Measurements from ENCODE around the gene NCAPH2. TPM values are rescaled to one million over a fixed set of nuclear protein-coding genes. Genes with fewer than 3 reads are reported as not detected.

Gene NCAPH2
- total RNA-seq, 2 donors from 2014 or later, result 43.7 to 59.6 TPM

- Histone ChIP-seq H3K9me3 (no peaks in the 10 kb centered on the region), H3K36me3 (no peaks in the 10 kb centered on the region), H3K27me3 (replicated peaks; ENCODE audit: insufficient read depth) (no peaks in the 10 kb centered on the region), H3K4me1 (replicated peaks) (no peaks in the 10 kb centered on the region), H3K27ac (no peak overlapping the region), H3K4me3 (no peak overlapping the region)
- TF ChIP-seq POLR2AphosphoS5 (IDR thresholded peaks at IDR 0.05) (no peak), CTCF (IDR thresholded peaks at IDR 0.05) (no peak), POLR2A (IDR thresholded peaks at IDR 0.05) (no peak)
- intact Hi-C loops (cut with DNase I), result no loop called here
- WGBS, result 89% methylated on average over 8 of the region's 8 CpGs
- DNase-seq (ENCODE audit: low spot score), result no peak
These were observed 24.5 kb upstream of the NCAPH2 start for GRCh38 chr22:50483556-50483955.

GRCh38 chr22:50483977-50484853 lies 23.8 kb upstream of the NCAPH2 start:
- no peaks in the 10 kb centered on the region for H3K27me3 ChIP-seq (replicated peaks; ENCODE audit: insufficient read depth)
- H3K27ac ChIP-seq, result no peak overlapping the region
- TF ChIP-seq POLR2AphosphoS5 (IDR thresholded peaks at IDR 0.05) (no peak), CTCF (IDR thresholded peaks at IDR 0.05) (no peak), POLR2A (IDR thresholded peaks at IDR 0.05) (no peak)
- intact Hi-C loops (cut with DNase I), result no loop called here
- no peaks in the 10 kb centered on the region for H3K9me3 ChIP-seq
- 86% methylated on average over 31 of the region's 31 CpGs for WGBS
- no peaks in the 10 kb centered on the region for H3K4me1 ChIP-seq (replicated peaks)
- no peaks in the 10 kb centered on the region for H3K36me3 ChIP-seq
- no peak for DNase-seq (ENCODE audit: low spot score)
- no peak overlapping the region for H3K4me3 ChIP-seq

GRCh38 chr22:50485221-50486131 lies 22.5 kb upstream of the NCAPH2 start:
- H3K36me3 ChIP-seq, result no peaks in the 10 kb centered on the region
- H3K4me1 ChIP-seq (replicated peaks), result no peaks in the 10 kb centered on the region
- TF ChIP-seq POLR2AphosphoS5 (IDR thresholded peaks at IDR 0.05) (no peak), CTCF (IDR thresholded peaks at IDR 0.05) (no peak), POLR2A (IDR thresholded peaks at IDR 0.05) (no peak)
- no peaks in the 10 kb centered on the region for H3K27me3 ChIP-seq (replicated peaks; ENCODE audit: insufficient read depth)
- H3K9me3 ChIP-seq, result no peaks in the 10 kb centered on the region
- WGBS, result 53% methylated on average over 29 of the region's 29 CpGs
- no peak overlapping the region for H3K4me3 ChIP-seq
- no peak for DNase-seq (ENCODE audit: low spot score)
- H3K27ac ChIP-seq, result no peak overlapping the region
- intact Hi-C loops (cut with DNase I), result no loop called here

GRCh38 chr22:50486561-50487289 lies 21.3 kb upstream of the NCAPH2 start, which contains the start of gene MIOX:
Gene MIOX, plus strand, starts transcription at chr22:50486859. Its CDS starts 39 bp downstream, at chr22:50486898.
- no peak for DNase-seq (ENCODE audit: low spot score)
- H3K36me3 ChIP-seq, result no peaks in the 10 kb centered on the region
- no peaks in the 10 kb centered on the region for H3K27me3 ChIP-seq (replicated peaks; ENCODE audit: insufficient read depth)
- no peak within 1 kb of the TSS for H3K27ac ChIP-seq
- H3K4me1 ChIP-seq (replicated peaks), result no peaks in the 10 kb centered on the region
- intact Hi-C loops (cut with DNase I), result no loop called here
- no peak for TF ChIP-seq POLR2AphosphoS5 (IDR thresholded peaks at IDR 0.05)
- no peak for TF ChIP-seq CTCF (IDR thresholded peaks at IDR 0.05)
- no peak for TF ChIP-seq POLR2A (IDR thresholded peaks at IDR 0.05)
- no peak within 1 kb of the TSS for H3K4me3 ChIP-seq
- WGBS, result 83% methylated on average over 21 of the region's 23 CpGs
- H3K9me3 ChIP-seq, result no peaks in the 10 kb centered on the region
